Measurements from ENCODE around the gene EPHB3.

Gene EPHB3

DNA sequence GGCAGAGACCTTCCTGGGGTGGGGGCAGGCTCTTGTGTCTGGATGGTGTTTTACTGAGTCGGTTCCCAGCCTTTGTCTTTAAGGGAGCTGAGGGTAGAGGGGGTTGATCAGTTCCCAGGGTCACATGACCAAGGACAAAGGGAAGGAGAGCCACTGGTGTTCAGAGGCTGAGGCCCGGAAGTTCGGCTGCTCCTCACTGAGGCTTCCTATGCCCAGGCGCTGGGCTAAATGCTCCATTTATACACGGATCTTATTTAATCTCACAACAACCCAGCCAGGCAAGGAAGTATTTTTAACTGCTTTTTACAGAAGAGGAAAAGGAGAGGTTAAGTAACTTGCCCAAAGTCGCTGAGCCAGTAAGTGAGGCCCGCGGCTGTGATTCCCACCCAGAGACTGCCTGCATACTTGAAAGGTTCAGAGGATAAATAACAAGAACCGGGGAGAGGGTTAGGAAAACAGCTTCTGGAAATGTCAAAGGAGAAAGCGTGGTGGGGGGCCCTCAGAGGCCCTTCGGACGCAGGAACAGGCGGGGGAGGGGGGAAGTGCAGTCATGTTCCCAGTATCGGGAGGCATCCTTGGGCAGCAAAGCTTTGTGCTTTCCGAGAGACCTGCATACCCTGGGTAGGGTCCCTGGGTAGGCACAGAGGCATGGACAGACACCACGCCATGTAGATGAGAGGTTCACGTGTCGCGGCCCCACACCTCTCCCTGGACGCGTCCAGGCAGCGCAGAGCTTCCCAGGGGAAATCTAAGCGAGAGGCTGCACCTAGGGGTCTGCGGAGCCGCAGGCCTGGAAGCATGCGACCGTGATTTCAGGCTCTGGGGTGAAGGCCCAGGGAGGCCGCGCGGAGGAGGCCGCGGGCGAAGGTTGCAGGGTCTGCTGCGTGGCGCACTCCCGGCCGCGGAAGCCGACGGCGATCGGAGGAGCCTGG is 21.3 kb downstream of the EPHB3 start:
- DNase-seq: peak; percentile 81

DNA sequence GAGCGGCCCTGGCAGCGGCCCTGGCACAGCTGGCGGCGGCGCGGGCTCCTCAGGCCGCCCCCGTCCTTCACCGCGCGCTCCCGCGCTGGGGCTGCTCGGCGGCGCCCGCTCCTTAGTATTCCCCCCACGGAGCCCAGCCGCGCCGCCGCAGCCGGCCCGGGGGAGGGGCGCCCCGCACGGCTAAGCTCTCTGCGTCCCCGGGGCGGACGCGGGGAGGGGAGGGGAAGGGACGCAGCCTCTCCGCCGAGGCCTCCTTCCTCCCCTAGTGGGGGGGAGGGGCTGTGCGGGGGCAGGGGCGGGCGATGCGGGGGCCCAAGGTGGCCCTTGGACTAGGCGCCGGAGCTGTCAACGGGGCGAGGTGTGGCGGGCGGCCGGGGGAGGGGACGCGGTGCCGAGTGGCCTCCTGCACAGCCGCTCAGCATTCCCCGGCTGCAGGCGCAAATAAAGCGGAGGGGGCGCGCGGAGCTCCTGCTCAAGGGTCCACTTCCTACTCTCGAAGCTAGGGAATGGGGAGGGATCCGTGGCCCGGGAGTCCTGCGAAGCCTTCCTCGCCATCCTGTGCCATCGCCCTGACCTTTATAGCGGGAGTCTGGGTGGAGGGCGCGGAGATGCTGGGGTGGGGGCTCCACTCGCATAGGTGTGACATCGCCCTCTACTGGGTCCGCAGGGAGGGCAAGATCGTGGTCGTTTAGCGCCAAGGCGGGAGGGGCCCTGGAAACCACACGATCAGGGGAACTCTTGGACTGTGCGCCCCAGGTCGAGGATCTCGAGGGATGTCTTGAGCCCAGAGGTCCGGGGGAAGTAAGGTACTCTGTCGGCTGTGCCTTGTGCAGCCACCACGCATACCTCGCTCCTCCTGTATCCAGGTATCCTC is 22.2 kb downstream of the EPHB3 start:
- peak; percentile 72 for DNase-seq

DNA sequence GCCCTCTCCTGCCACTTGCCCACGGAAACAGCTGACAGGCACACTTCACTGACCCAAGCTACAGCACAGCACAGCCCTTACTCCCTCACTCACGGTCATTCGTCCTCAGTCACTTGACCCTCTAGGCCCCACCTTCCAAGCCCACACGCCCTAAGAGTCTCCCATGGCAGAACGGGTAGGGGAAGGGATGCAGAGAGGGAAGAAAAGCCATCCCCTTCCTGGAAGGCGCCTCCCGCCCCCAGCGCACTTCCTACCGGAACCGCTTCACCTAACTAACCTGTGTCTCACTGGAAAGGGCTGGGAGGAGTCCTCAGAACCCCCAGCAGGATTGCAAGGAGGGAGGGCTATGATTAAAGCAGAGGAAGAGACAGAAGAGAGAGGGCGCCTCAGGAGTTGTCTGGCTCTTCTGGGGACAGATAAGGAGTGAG is 22.9 kb downstream of the EPHB3 start:
- DNase-seq: peak; percentile 62

GRCh38 chr3:184585545-184585944 is 24.0 kb downstream of the EPHB3 start:
- DNase-seq: no peak

GRCh38 chr3:184586851-184587250 is 25.3 kb downstream of the EPHB3 start:
- DNase-seq: no peak

DNA sequence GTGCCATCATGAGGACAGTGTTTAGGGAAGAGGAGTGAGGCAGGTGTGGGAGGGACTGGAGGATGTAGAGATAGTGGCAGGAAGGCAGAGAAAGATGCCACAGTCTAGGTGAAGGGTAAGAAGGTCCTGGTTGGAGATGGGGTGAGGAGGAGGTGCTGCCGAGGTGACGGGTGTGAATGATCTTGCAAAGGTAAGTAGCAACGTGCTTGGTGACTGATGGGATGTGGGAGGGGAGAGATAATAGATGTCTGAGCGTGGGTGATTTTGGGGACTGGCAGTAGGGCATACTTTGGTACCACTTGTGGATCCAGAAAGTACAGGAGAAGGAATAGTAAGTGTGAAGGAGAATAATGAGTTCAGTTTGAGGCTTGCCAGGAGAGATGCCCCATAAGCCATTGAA is 27.2 kb downstream of the EPHB3 start:
- DNase-seq: no peak

DNA sequence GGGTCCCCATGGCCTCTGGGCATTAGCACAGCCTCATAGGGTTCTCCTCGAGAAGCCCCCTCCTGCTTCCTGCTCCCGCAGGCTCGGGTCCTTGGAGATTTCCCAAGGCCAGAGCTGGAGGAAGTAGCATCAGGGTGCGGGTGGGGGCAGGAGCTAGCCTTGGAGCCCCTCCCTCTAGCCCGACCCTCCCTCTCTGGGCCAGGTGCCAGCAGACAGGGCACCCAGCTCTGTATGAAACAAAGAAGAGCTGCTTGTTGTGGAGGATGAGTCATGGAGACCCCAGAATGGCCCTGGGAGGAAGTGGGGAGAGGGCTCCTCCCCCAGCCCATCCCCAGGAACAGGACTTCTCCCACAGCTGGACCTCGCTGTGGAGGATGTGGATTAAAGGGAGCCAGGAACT is 29.2 kb downstream of the EPHB3 start:
- no peak for DNase-seq

- no peak for DNase-seq
Observed at GRCh38 chr3:184591789-184592188, 30.2 kb downstream of the EPHB3 start.

DNA sequence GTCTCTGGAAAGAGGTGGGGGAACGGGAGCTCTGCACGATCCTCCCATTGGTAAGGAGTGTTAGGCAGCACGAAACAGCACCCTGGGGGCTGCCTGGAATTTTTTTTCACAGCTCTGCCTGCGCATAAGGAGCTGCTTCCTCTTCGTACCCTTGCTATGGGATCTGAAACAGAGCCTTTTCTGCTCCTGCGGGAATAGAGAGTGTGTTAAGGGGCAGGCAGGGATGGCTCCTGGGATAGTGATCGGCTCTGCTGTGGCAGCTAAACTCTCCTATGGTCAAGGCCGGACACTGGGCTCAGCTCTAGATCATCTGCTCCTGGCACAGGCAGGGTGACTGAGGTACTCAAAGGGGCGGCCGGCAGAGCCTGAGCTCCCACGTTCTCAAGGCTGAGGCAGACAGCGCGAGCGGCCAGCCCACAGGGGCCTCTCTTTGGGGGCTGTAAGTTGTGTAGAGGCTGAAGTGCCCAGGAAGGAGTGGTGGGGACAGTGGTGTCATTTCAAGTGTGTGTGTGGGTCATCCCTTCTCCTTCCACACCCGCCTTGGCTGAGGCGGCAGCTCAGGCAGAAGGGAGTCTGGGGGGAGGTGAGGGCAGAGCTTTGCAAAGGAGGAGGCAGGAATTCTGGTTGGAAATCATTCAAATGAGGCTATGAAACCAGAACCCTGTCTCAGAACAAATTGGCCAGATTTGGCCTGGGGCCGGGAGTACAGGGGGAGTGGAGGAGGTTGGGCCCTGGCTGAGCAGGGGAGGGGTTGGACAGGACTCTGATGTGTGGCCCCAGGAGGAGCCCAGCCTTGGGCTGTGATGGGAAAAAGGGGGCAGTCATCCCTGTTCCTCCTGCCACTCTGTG is 31.0 kb downstream of the EPHB3 start:
- peak; percentile 67 for DNase-seq

DNA sequence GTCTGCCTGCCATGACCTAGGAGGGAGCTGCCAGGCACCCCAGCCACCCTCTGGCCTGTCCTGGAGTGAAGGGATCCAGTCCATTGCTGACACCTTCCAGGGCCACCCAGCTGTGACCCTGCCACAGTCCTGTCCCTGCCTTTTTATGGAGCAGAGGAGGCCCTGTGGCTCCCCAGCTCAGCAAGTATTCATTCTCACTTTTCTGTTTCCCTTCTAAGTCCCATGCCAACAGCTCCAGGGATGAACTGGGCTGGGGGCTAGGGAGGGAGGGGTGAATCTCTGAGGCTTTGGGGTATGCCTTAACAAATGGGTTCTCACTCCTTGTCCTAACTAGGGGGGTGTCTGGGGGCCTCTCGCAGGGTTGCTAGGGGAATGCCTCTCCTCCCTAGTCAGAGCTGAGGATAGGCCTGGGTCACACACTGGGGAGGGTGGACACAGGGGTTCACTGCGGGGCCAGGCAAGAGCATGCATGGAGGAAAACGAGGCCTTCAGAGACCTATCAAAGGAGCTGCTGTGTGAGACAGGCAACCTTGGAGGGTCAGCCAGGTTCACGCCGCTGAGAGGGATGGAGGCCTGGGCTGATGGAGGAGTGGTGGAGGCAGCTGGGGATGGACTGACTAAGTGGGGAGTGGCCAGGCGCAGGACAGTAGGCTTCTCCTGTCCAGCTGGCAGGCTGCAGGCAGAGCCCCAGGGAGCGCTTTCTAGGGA is 31.8 kb downstream of the EPHB3 start:
- DNase-seq: peak; percentile 53

DNA sequence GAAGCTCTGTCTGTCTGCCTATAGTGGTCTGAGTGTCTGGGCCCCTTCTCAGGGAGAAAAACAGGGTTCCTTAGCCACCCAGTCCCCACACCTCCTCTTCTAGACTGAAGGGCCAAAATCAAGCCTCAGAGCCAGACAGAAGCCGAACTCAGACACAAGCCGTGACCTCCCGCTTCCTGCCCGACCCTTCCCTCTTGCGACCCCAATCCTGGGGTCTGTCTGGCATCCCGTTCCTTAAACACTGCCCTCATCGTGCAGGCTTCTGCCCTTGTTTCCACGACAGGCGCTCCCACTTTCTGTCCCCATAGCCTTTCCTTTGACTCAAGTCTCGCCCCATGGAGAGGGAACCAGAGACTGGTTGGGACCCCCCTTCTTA is 32.3 kb downstream of the EPHB3 start:
- DNase-seq: no peak

GRCh38 chr3:184594371-184595001 is 32.9 kb downstream of the EPHB3 start:
- DNase-seq: no peak

DNA sequence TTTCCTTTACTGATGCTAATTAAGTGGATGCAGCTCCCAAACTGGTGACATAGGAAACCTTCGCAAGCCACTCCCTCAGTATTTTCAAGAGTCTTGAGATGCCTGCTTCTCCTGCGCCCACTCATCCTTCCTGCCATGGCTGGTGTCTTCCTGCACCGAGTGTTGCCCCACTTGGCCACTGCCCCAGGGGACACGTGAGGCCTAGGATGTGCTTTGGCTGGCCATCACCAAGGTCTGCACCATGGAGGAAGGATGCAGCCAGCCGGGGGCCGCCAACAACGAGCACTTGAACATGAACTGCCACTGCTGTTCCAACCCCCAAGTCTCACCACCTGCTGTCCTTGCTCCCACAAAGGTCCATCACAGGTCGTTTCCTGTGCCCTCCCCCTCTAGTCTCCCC is 34.1 kb downstream of the EPHB3 start:
- DNase-seq: no peak

GRCh38 chr3:184596233-184596632 is 34.6 kb downstream of the EPHB3 start:
- DNase-seq: no peak

- DNase-seq: no peak
Observed at GRCh38 chr3:184596886-184597575, 35.4 kb downstream of the EPHB3 start.

DNA sequence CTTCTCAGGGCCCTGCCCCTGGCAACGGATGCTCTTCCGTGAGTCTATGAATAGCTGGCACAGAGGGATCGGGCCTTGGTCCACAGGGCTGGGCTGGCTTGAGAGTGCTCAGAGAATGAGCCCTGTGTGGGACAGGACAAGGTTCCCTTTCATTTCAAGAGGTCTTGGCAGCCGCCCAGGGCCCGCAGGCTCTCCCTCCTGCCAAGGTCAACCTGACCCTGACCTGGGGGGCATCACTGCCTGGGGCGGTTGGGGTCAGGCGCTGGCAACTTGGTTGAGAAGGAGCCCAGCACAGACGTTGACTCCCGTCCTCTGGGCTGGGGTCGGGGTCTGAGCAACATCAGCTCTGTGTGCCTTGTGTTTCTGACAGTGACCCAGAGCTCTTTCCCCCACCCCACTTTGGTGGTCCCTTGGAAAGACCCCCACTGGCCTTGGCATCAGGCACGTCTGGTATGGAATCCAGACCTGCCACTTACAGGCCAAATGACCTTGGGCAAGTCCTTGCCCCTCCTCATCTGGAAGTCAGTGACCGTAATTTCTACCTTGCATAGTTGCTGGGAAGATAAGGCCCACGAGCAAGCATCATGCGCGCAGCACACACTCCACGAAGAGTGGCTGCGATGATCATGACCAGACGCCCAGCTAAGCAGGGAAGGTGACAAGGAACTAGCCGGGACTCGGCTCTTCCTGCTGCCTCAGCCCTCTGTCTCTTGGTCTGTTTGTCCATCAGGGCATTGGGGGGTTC is 36.4 kb downstream of the EPHB3 start:
- DNase-seq: no peak

DNA sequence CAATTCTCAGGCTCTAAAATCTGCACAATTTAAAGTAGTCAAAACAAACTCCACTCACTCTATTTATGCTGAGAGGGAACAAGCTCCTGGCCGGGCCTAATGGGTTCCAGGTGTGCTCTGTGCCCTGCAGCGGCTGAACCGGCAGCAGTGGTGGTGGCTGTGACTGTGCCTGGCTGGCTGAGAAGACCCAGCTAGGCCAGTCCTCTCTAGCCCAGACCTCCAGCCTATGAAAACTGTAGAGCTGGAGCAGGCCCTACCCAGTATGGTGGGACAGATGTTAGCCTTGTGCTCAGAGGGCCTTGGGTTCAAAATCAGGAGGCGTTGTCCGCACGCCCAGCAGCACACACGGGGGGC is 37.0 kb downstream of the EPHB3 start:
- no peak for DNase-seq

GRCh38 chr3:184599143-184599542 is 37.6 kb downstream of the EPHB3 start:
- no peak for DNase-seq

DNA sequence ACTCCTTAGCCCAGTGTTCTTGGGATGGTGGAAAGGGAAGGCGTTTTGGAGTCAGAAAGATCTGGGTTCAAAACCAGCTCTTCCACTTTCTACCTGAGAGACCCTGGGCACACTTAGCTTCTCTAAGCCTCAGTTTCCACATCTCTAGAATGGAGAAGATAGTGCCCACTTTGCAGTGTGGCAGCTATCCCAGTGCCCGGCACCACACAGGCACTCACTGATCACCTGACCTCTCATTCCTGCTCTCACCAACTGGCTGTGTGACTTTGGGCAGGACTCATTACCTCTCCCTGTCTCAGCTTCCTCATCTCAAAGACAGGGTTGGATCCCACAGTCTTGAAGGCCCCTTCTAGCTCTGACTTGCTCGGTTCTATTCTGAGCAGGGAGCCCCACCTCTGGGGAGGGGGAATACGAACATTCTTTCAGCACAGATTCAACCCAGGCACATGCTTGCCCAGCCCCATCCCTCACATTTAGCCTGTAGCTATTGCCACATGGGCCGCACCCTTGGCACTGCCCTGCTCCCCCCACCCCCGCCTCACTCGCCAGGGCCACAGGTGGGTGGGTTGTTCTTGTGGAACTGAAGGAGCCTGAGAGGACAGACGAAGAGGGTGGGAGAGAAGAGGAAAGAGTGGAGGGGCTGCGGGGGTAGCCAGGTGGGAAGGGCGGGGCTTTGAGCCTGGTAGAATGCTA is 39.2 kb downstream of the EPHB3 start:
- no peak for DNase-seq
